ENCODE data around the gene GDNF.

The GDNF gene

GRCh38 chr5:37846786-37847310 lies 7.0 kb upstream of the GDNF start:
- DNase-seq, result no peak

- no peak for DNase-seq
These were observed 4.2 kb upstream of the GDNF start for GRCh38 chr5:37844009-37844408.

- no peak for DNase-seq
These were observed 2.2 kb upstream of the GDNF start for GRCh38 chr5:37842048-37842447.

- no peak for DNase-seq
These were observed 1.4 kb upstream of the GDNF start for GRCh38 chr5:37841203-37841602.

- DNase-seq, result no peak
These were observed 503 bp upstream of the GDNF start for GRCh38 chr5:37840053-37841034.

- no peak for DNase-seq
These were observed 904 bp downstream of the GDNF start for GRCh38 chr5:37838933-37839341.

- DNase-seq, result no peak
These were observed 1.5 kb downstream of the GDNF start for GRCh38 chr5:37838152-37838932.

GRCh38 chr5:37837414-37838032 lies 2.3 kb downstream of the GDNF start:
- DNase-seq, result peak; percentile 71

GRCh38 chr5:37836592-37837413 lies 3.0 kb downstream of the GDNF start:
- no peak for DNase-seq

GRCh38 chr5:37836235-37836591 lies 3.6 kb downstream of the GDNF start:
- no peak for DNase-seq

- DNase-seq, result no peak
These were observed 4.4 kb downstream of the GDNF start for GRCh38 chr5:37835380-37835973.

- no peak for DNase-seq
These were observed 5.1 kb downstream of the GDNF start for GRCh38 chr5:37834542-37835379.

- DNase-seq, result no peak
These were observed 5.9 kb downstream of the GDNF start for GRCh38 chr5:37833990-37834389.

GRCh38 chr5:37831821-37832534 lies 7.9 kb downstream of the GDNF start:
- no peak for DNase-seq

- DNase-seq, result no peak
These were observed 9.5 kb downstream of the GDNF start for GRCh38 chr5:37830348-37830747.

- DNase-seq, result no peak
These were observed 14.4 kb downstream of the GDNF start for GRCh38 chr5:37825334-37825915.

- no peak for DNase-seq
These were observed 16.2 kb downstream of the GDNF start for GRCh38 chr5:37823433-37824152.

- DNase-seq, result no peak
These were observed 23.0 kb downstream of the GDNF start for GRCh38 chr5:37816883-37817282.

GRCh38 chr5:37816331-37816730 lies 23.5 kb downstream of the GDNF start:
- DNase-seq, result no peak

All from NCI-H748 treated with DMSO at 0.1 percent for 48 hours (cell line).